ENCODE measurements around the gene DUSP28.

The DUSP28 gene

GRCh38 chr2:240586919-240587800 lies 27.0 kb downstream of the DUSP28 start:
- DNase-seq, result peak; percentile 70 to 75

GRCh38 chr2:240588006-240588655 lies 28.0 kb downstream of the DUSP28 start:
- no peak for DNase-seq

- no peak for DNase-seq
Measured at GRCh38 chr2:240588669-240589068, 28.5 kb downstream of the DUSP28 start.

- no peak for DNase-seq
Measured at GRCh38 chr2:240589375-240589774, 29.2 kb downstream of the DUSP28 start.

GRCh38 chr2:240589850-240590525 lies 29.8 kb downstream of the DUSP28 start:
- DNase-seq, result no peak

- no peak for DNase-seq
Measured at GRCh38 chr2:240590681-240591111, 30.5 kb downstream of the DUSP28 start.

GRCh38 chr2:240591226-240591625 lies 31.1 kb downstream of the DUSP28 start:
- DNase-seq, result no peak

- DNase-seq, result no peak
Measured at GRCh38 chr2:240591784-240592183, 31.6 kb downstream of the DUSP28 start.

GRCh38 chr2:240593026-240593702 lies 33.0 kb downstream of the DUSP28 start:
- DNase-seq, result no peak

GRCh38 chr2:240593703-240594451 lies 33.7 kb downstream of the DUSP28 start:
- no peak for DNase-seq

- no peak for DNase-seq
Measured at GRCh38 chr2:240594511-240595380, 34.6 kb downstream of the DUSP28 start.

- peak; percentile 64 to 69 for DNase-seq
Measured at GRCh38 chr2:240595381-240596079, 35.4 kb downstream of the DUSP28 start.

- DNase-seq, result no peak
Measured at GRCh38 chr2:240596080-240596460, 35.9 kb downstream of the DUSP28 start.

- no peak for DNase-seq
Measured at GRCh38 chr2:240596491-240596931, 36.4 kb downstream of the DUSP28 start.

GRCh38 chr2:240597054-240597418 lies 36.9 kb downstream of the DUSP28 start:
- DNase-seq, result no peak

- no peak for DNase-seq
Measured at GRCh38 chr2:240597419-240598181, 37.4 kb downstream of the DUSP28 start.

- DNase-seq, result no peak
Measured at GRCh38 chr2:240598311-240598911, 38.3 kb downstream of the DUSP28 start.

- DNase-seq, result no peak
Measured at GRCh38 chr2:240599141-240599583, 39.0 kb downstream of the DUSP28 start.

GRCh38 chr2:240600451-240600961 lies 40.3 kb downstream of the DUSP28 start:
- no peak for DNase-seq

Data from activated T-cell treated with anti-CD3 and anti-CD28 coated beads, Interleukin-2, amount 50 U/mL, for 48 hours (primary cell).